Cardiac muscle cell (in vitro differentiated cells and primary cell): ENCODE measurements around the gene MET. TPM values are rescaled to one million over a fixed set of nuclear protein-coding genes. Genes with fewer than 3 reads are reported as not detected.

Source experiments
- DNase-seq, 2 donors: peaks; one replicate each; pipeline versions ENCODE4 v3.0.0 to v3.0.0-alpha.2; 2010 to 2017; ENCODE audit warnings: low read depth in 1 of 2, low spot score in 1 of 2
- H3K27ac ChIP-seq: fragments of 200-600 bp; sonication (generic); 2 replicates; pipeline ENCODE4 v1.5.1; 2016
- H3K27me3 ChIP-seq: fragments of 200-600 bp; sonication (generic); 2 replicates; pipeline ENCODE4 v1.6.0; 2016; ENCODE audit warnings: control low read depth
- H3K36me3 ChIP-seq: fragments of 200-600 bp; sonication (generic); 2 replicates; pipeline ENCODE4 v1.5.1; 2016; ENCODE audit warnings: control low read depth
- H3K4me1 ChIP-seq: fragments of 200-600 bp; sonication (generic); 2 replicates; pipeline ENCODE4 v1.8.1; 2017; ENCODE audit warnings: low read depth, mild to moderate bottlenecking, mixed run types
- H3K4me3 ChIP-seq: fragments of 200-600 bp; sonication (generic); 2 replicates; pipeline ENCODE4 v1.5.1; 2016; ENCODE audit warnings: mild to moderate bottlenecking
- H3K9me3 ChIP-seq: fragments of 200-600 bp; sonication (generic); 2 replicates; pipeline ENCODE4 v1.5.1; 2017; ENCODE audit warnings: low read depth, mild to moderate bottlenecking, control low read depth
- CTCF ChIP-seq: IDR thresholded peaks from 2 replicates; pipeline ENCODE4 v1.5.1; 2012; ENCODE audit warnings: low read depth, mild to moderate bottlenecking, low read length
- polyA plus RNA-seq: library from polyadenylated mRNA; unstranded; fragments of >200 nt; fragmentation: Nextera tagmentation; extraction: Ambion mirVana; gene quantifications from 2 replicates; pipeline ENCODE4 v1.2.1, GENCODE V29; 2016
- total RNA-seq: library from RNA; depleted of rRNA; stranded (reverse); fragments of >200 nt; gene quantifications from 2 replicates; pipeline ENCODE4 v1.2.3, GENCODE V29; 2016

MET gene
- total and polyA plus RNA-seq, 2 experiments from 2014 or later, result 1.8 to 1.9 TPM

DNA sequence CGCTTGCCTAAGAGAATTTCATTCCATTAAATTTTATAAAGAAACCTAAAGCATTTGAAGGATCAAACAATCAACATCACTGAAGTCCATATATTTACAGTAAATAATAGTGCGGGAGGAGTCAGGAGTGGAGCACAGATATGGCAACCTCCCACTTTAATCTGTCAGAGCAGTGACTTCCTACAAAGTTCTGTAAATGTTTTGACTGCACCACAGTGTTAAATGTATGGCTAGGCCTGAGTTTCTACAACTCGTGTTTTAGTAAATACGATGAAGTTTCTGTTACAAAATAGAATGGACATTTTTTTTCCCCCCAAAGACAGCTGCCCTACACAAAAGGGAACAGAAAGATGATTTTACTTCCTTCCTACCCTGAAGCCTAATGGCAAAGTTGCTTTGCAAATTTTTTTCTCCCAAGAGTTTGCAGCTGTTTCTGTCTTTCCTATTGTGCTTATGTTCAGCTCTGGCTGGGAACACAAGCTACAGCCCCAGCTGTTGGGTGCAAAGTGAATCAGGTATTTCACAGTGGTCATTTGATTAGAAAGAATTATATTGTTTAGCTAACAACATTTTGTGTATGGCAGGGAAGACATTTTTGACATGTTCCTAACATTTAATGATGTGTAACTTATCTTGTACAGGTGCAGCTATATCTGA lies 62.1 kb downstream of the MET start:
- Histone ChIP-seq H3K27ac (no peak overlapping the region), H3K4me3 (no peak overlapping the region), H3K27me3 (no peaks in the 10 kb centered on the region), H3K36me3 (no peaks in the 10 kb centered on the region), H3K9me3 (no peaks in the 10 kb centered on the region), H3K4me1 (no peaks in the 10 kb centered on the region)
- no peak for TF ChIP-seq CTCF
- DNase-seq, result no peak

DNA sequence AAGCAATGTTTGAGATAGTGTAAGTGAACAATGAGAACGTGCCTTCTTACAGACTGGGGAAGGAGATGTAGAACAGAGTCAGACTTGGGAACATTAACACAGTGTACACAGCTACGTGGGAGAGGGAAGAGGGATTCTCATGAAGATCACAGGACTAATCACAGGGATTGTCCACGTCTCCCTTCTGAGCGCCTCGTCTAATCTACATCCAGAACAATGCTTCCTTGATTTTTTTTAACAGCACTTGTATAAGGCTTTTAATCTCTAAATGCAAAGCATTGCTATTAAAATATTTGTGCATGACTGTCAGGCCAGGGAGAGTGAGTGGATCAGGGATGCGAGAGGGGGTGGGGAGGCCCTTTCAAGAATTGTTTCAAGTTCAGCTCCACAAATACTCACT lies 62.7 kb downstream of the MET start:
- Histone ChIP-seq H3K36me3 (no peaks in the 10 kb centered on the region), H3K27ac (no peak overlapping the region), H3K4me3 (no peak overlapping the region), H3K27me3 (no peaks in the 10 kb centered on the region), H3K9me3 (no peaks in the 10 kb centered on the region), H3K4me1 (no peaks in the 10 kb centered on the region)
- no peak for DNase-seq
- TF ChIP-seq CTCF, result no peak

GRCh38 chr7:116736927-116737715 lies 65.1 kb downstream of the MET start:
- peak in 1 of 2 donors; percentile 31 for DNase-seq
- H3K4me3 ChIP-seq, result no peak overlapping the region
- H3K9me3 ChIP-seq, result no peaks in the 10 kb centered on the region
- no peak for TF ChIP-seq CTCF
- H3K36me3 ChIP-seq, result no peaks in the 10 kb centered on the region
- H3K27ac ChIP-seq, result no peak overlapping the region
- H3K4me1 ChIP-seq, result no peaks in the 10 kb centered on the region
- H3K27me3 ChIP-seq, result no peaks in the 10 kb centered on the region

DNA sequence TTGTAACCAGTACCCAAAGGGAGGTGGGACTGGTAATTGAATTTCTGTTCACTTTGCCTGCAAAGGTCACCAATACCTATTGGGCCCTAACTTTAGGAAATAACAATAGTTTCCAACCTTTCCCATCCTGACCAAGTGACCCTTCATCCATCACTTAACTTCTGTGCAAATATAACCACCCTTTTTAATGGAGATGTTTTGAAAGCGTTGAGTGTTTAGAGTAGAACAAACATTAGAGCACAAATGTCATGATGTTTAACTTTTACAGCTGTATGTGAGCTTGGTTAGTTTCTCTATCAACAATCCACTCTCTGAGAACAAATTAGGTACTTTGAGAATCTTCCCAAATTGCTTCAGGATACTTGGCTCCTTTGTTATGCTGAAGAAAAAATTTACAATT lies 66.4 kb downstream of the MET start:
- DNase-seq, result no peak
- Histone ChIP-seq H3K27me3 (no peaks in the 10 kb centered on the region), H3K4me1 (no peaks in the 10 kb centered on the region), H3K27ac (no peak overlapping the region), H3K4me3 (no peak overlapping the region), H3K36me3 (no peaks in the 10 kb centered on the region), H3K9me3 (no peaks in the 10 kb centered on the region)
- no peak for TF ChIP-seq CTCF

GRCh38 chr7:116739307-116739706 lies 67.3 kb downstream of the MET start:
- Histone ChIP-seq H3K9me3 (no peaks in the 10 kb centered on the region), H3K27me3 (no peaks in the 10 kb centered on the region), H3K36me3 (no peaks in the 10 kb centered on the region), H3K4me3 (no peak overlapping the region), H3K27ac (no peak overlapping the region), H3K4me1 (no peaks in the 10 kb centered on the region)
- no peak for TF ChIP-seq CTCF
- no peak for DNase-seq
